ENCODE results near the gene LRRC8B.

GRCh38 chr1:89587729-89588161 lies 63.1 kb downstream of the LRRC8B start:
- TF ChIP-seq TOE1 (IDR thresholded peaks at IDR 0.05; ENCODE audit: borderline replicate concordance): no peak
- no peak for TF ChIP-seq TOE1 (CRISPR knock-in tag; IDR thresholded peaks at IDR 0.05; ENCODE audit: borderline replicate concordance, low read depth)
- TF ChIP-seq ZNF77 (CRISPR knock-in tag; IDR thresholded peaks at IDR 0.05): no peak
- no peak for TF ChIP-seq ZBTB26 (CRISPR knock-in tag; IDR thresholded peaks at IDR 0.05)
- no peak for TF ChIP-seq SIX5 (IDR thresholded peaks at IDR 0.05; ENCODE audit: borderline replicate concordance in 1 of 2, insufficient read depth in 1 of 2, low read depth in 1 of 2, low read length in 2 of 2)
